Mammary microvascular endothelial cell (primary cell): ENCODE results near the gene KIAA0232. TPM values are rescaled to one million over a fixed set of nuclear protein-coding genes. Genes with fewer than 3 reads are reported as not detected.

Experiments used
- total RNA-seq: library from RNA; depleted of rRNA; stranded (reverse); fragments of >200 nt; gene quantifications from 2 replicates; pipeline ENCODE4 v1.2.3, GENCODE V29; 2015

The KIAA0232 gene, protein sequence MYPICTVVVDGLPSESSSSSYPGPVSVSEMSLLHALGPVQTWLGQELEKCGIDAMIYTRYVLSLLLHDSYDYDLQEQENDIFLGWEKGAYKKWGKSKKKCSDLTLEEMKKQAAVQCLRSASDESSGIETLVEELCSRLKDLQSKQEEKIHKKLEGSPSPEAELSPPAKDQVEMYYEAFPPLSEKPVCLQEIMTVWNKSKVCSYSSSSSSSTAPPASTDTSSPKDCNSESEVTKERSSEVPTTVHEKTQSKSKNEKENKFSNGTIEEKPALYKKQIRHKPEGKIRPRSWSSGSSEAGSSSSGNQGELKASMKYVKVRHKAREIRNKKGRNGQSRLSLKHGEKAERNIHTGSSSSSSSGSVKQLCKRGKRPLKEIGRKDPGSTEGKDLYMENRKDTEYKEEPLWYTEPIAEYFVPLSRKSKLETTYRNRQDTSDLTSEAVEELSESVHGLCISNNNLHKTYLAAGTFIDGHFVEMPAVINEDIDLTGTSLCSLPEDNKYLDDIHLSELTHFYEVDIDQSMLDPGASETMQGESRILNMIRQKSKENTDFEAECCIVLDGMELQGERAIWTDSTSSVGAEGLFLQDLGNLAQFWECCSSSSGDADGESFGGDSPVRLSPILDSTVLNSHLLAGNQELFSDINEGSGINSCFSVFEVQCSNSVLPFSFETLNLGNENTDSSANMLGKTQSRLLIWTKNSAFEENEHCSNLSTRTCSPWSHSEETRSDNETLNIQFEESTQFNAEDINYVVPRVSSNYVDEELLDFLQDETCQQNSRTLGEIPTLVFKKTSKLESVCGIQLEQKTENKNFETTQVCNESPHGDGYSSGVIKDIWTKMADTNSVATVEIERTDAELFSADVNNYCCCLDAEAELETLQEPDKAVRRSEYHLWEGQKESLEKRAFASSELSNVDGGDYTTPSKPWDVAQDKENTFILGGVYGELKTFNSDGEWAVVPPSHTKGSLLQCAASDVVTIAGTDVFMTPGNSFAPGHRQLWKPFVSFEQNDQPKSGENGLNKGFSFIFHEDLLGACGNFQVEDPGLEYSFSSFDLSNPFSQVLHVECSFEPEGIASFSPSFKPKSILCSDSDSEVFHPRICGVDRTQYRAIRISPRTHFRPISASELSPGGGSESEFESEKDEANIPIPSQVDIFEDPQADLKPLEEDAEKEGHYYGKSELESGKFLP (N-terminal part only)
- 9.7 and 11.8 TPM in 2 replicates for total RNA-seq

DNA sequence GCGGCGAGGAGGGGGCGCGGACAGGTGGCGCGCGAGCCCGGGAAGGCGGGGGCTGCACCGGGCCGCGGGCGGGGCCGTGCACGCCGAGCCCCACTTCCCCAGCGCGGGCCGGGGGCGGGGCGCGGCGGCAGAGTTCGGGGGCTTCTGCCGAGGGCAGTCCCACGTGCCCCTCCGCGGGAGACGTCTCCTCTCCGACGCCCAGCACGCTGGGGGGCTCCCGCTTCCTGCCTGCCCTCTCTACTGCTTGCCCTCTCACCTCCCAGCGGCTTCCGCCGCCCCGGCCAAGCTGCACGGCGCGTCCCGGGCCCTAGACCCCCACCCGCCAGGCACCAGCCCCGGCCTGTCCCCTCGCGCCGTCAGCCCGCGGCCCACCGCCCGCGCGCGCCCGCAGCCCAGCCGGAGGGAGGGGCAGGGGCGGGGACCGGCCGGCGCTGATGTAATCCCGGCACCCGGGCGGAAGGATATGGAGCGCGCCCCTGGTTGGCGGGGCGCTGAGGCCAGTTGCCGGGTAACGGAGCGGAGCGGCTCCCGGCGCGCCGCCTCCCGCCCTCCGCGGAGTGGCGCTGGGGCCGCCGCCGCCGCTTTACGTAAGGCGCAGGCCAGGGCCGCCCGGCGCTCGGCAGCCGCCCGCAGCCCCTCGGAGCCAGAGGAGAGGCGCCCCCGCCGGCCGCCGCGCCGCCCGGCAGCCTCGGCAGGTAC is at the start of gene KIAA0232:
KIAA0232 (plus strand) TSS at position 581 of the 699 bp plus-strand sequence. CDS start 41,727 bp downstream, outside the sequence.

DNA sequence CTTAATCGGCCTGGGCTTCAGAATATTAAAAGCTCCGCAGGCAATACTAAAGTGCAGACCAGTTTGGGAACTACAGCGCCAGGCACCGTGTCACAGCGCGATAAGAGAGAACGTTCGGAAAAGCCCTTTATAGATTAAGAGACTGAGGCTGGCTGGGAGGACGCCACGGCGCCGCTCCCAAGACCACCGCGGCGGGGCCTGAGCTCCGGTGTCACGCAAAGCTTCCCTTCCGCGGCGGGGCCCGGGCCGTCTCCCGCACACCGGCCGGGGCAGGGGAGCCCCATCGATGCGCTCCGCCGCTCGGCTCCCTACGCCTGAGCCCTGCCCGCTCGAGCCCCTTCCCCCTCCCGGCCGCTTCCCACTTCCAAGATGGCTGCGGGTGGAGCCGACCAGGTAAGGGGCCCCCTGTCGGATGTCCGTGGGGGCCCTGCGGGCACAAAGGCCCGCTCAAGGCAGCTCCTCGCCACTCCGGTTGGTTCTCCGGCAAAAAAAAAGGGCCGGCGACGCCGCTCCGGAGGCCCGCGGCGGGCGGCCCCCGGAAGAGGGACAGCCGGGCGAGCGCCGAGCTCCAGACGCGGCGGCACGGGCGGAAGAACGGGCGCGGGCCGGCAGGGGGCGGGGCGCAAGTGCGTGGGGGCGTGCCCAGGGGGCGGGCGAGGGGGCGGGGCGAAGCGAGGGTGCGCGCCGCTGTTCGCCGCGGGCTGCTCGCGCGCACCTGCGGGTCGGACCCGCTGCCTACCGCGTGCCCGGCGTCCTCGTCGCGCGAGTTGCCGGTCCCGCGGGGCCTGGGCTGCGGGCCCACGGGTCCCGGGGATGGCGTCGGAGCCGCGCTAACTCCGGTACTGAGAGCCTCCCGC is 126.8 kb downstream of the KIAA0232 start, which contains the start of gene TBC1D14:
TBC1D14 (plus strand) TSS at position 714 of the 857 bp plus-strand sequence. CDS start 13,564 bp downstream, outside the sequence.

Other genes with a start within 250 kb of the KIAA0232 start
- 19.6 and 22.1 TPM in 2 replicates for gene MAN2B2, start 207.5 kb upstream of the KIAA0232 start, total RNA-seq
- 253 and 270 TPM in 2 replicates for gene MRFAP1, start 142.0 kb upstream of the KIAA0232 start, total RNA-seq
- gene S100P, start 88.8 kb upstream of the KIAA0232 start, total RNA-seq: 0.10 TPM in 1 of 2 replicates, not detected in the other
- 35.1 and 44.1 TPM in 2 replicates for gene MRFAP1L1, start 72.9 kb upstream of the KIAA0232 start, total RNA-seq
- gene BLOC1S4, start 66.6 kb upstream of the KIAA0232 start, total RNA-seq: 13.4 and 16.4 TPM in 2 replicates
- gene TBC1D14, start 127.1 kb downstream of the KIAA0232 start, total RNA-seq: 14.9 and 20.1 TPM in 2 replicates